Epithelial cell of proximal tubule (primary cell): Measurements from ENCODE around the gene PAX3. TPM values are rescaled to one million over a fixed set of nuclear protein-coding genes. Genes with fewer than 3 reads are reported as not detected.

ENCODE experiments used
- DNase-seq: peaks from one replicate; pipeline ENCODE4 v3.0.0-alpha.2; 2011; ENCODE audit warnings: low read depth
- H3K4me3 ChIP-seq: 2 replicates; pipeline ENCODE4 v1.5.1; 2011; ENCODE audit warnings: low read depth, mild to moderate bottlenecking, low read length
- CTCF ChIP-seq: conservative IDR thresholded peaks from 2 replicates; pipeline ENCODE4 v1.5.1; 2012; ENCODE audit warnings: low read depth, mild to moderate bottlenecking, low read length
- total RNA-seq: library from RNA; depleted of rRNA; stranded (reverse); fragments of >200 nt; gene quantifications from 2 replicates; pipeline ENCODE4 v1.2.3, GENCODE V29; 2015

The PAX3 gene
- total RNA-seq, 1 donor from 2014 or later: not detected

- TF ChIP-seq CTCF: no peak
- no peak for DNase-seq
- H3K4me3 ChIP-seq: no peak overlapping the region
Measured at GRCh38 chr2:222249444-222249843, 49.4 kb downstream of the PAX3 start.

GRCh38 chr2:222248818-222249217, 50.0 kb downstream of the PAX3 start:
- TF ChIP-seq CTCF: no peak
- no peak for DNase-seq
- H3K4me3 ChIP-seq: no peak overlapping the region

GRCh38 chr2:222248256-222248655, 50.5 kb downstream of the PAX3 start:
- TF ChIP-seq CTCF: no peak
- no peak overlapping the region for H3K4me3 ChIP-seq

GRCh38 chr2:222242532-222242931, 56.3 kb downstream of the PAX3 start:
- no peak overlapping the region for H3K4me3 ChIP-seq
- TF ChIP-seq CTCF: no peak
- no peak for DNase-seq

More at GRCh38 chr2:222248256-222248655, 50.5 kb downstream of the PAX3 start:
- no peak for DNase-seq

- no peak for TF ChIP-seq CTCF
- H3K4me3 ChIP-seq: no peak overlapping the region
- DNase-seq: no peak
Measured at GRCh38 chr2:222241128-222241870, 57.5 kb downstream of the PAX3 start.

- no peak overlapping the region for H3K4me3 ChIP-seq
- no peak for DNase-seq
- TF ChIP-seq CTCF: no peak
Measured at GRCh38 chr2:222240676-222241049, 58.1 kb downstream of the PAX3 start.
